OCI-LY7 (cell line): ENCODE results near the gene DOCK4. TPM values are rescaled to one million over a fixed set of nuclear protein-coding genes. Genes with fewer than 3 reads are reported as not detected.

Source experiments
- BruUV-seq: library from RNA; stranded (reverse); fragments of 400-500 nt; replicated peaks from 2 replicates; lab custom pipeline; 2021; lab: Mats Ljungman, UMichigan
- CTCF ChIA-PET: fragments of 300-600 bp; sonication (Branson Sonifier 250); formaldehyde crosslinking; loops from one replicate; lab custom pipeline; 2022; ENCODE audit warnings: antibody characterized with exemption; ENCODE audit not compliant: unreplicated experiment; lab: Charles Lee
- POLR2A ChIA-PET: fragments of 300-600 bp; sonication (Branson Sonifier 250); formaldehyde crosslinking; loops from one replicate; lab custom pipeline; 2022; ENCODE audit warnings: antibody characterized with exemption; lab: Charles Lee
- DNase-seq: peaks from one replicate; pipeline ENCODE4 v3.0.0-alpha.2; 2015; ENCODE audit warnings: low spot score
- H2AFZ ChIP-seq: fragments of 200-600 bp; sonication (generic), shearing (Covaris generic); 2 replicates; pipeline ENCODE4 v1.6.1; 2014; ENCODE audit warnings: mild to moderate bottlenecking, antibody characterized with exemption, low read length, moderate library complexity
- H3K27ac ChIP-seq: fragments of 200-600 bp; sonication (generic); 2 replicates; pipeline ENCODE4 v1.5.1; 2014; ENCODE audit warnings: mixed run types, low read depth, mild to moderate bottlenecking, moderate library complexity, low read length, inconsistent platforms; ENCODE audit not compliant: poor library complexity, severe bottlenecking
- H3K36me3 ChIP-seq: fragments of 200-600 bp; sonication (generic); 2 replicates; pipeline ENCODE4 v1.6.1; 2014; ENCODE audit warnings: mild to moderate bottlenecking, antibody characterized with exemption, low read length, moderate library complexity, mixed read lengths; ENCODE audit not compliant: insufficient read depth
- H3K4me1 ChIP-seq: fragments of 200-600 bp; sonication (generic); 2 replicates; pipeline ENCODE4 v1.5.1; 2014; ENCODE audit warnings: mild to moderate bottlenecking, low read length; ENCODE audit not compliant: insufficient read depth, poor library complexity, severe bottlenecking
- H3K4me2 ChIP-seq: fragments of 200-600 bp; sonication (generic); 2 replicates; pipeline ENCODE4 v1.6.1; 2014; ENCODE audit warnings: mild to moderate bottlenecking, low read length
- H3K4me3 ChIP-seq: fragments of 200-600 bp; sonication (generic); 2 replicates; pipeline ENCODE4 v1.5.1; 2014; ENCODE audit warnings: mild to moderate bottlenecking, low read depth, low read length; ENCODE audit not compliant: poor library complexity, severe bottlenecking
- H3K79me2 ChIP-seq: fragments of 200-600 bp; sonication (generic); 2 replicates; pipeline ENCODE4 v1.6.1; 2016; ENCODE audit warnings: low read depth, mild to moderate bottlenecking, low read length, moderate library complexity, mixed read lengths; ENCODE audit not compliant: insufficient read depth
- H3K9me2 ChIP-seq: fragments of 200-600 bp; sonication (generic); 2 replicates; pipeline ENCODE4 v1.6.1; 2016; ENCODE audit warnings: mild to moderate bottlenecking, low read length, mixed read lengths; ENCODE audit not compliant: insufficient read depth
- H3K9me3 ChIP-seq: fragments of 200-600 bp; sonication (generic); 2 replicates; pipeline ENCODE4 v1.6.1; 2014; ENCODE audit warnings: mild to moderate bottlenecking, mixed run types, low read length, mixed read lengths
- H4K20me1 ChIP-seq: fragments of 200-600 bp; sonication (generic); 2 replicates; pipeline ENCODE4 v1.6.1; 2014; ENCODE audit warnings: mild to moderate bottlenecking, antibody characterized with exemption, low read length, moderate library complexity, mixed read lengths; ENCODE audit not compliant: insufficient read depth
- EZH2phosphoT487 ChIP-seq: fragments of 200-600 bp; sonication (generic); IDR thresholded peaks from 2 replicates; pipeline ENCODE4 v1.6.1; 2018; ENCODE audit warnings: low read depth, borderline replicate concordance, mild to moderate bottlenecking, mixed run types, antibody characterized with exemption, low read length, moderate library complexity, mixed read lengths
- intact Hi-C: fragments of 100-400 bp; cut with micrococcal nuclease; formaldehyde crosslinking; loops from one replicate; pipeline ENCODE4 v1.10.0; 2022; ENCODE audit not compliant: unreplicated experiment
- total RNA-seq, 2 experiments: library from RNA; depleted of rRNA in 1 of 2; stranded (reverse); fragments of >200 nt in 1 of 2; shearing (Covaris generic) in 1 of 2; gene quantifications; 2 replicates each; pipeline ENCODE4 v1.2.3, GENCODE V29; 2014 to 2022
- TF ChIP-seq, protein P1 (sequence below): fragments of 200-600 bp; sonication (generic); conservative IDR thresholded peaks from 2 replicates; pipeline ENCODE4 v1.5.1; 2014; ENCODE audit warnings: mild to moderate bottlenecking, antibody characterized with exemption, low read length, moderate library complexity, mixed read lengths

Gene DOCK4
- total RNA-seq, 2 experiments from 2014 or later, result 0.91 to 4.9 TPM

DNA sequence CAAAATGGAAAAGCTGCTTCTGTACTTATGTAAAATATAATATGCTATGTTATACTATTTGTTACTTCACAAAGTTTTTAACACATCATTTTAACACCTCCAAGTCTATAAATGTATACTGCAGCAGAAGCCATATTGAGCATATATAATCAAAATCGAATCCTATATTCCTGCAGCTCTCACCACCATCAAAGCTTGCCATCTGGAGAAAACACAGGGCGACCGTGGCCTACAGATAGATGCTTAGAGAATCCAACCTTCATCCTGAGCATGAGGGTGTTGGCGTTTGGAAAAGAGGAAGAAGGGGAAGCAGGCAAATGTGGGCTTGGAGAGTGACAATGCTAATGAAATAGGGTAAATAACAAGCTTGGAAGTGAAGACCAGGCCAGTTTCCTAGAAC is 385.2 kb downstream of the DOCK4 start:
- H3K9me3 ChIP-seq, result no peaks in the 10 kb centered on the region
- no TSS peak for BruUV-seq
- no peak overlapping the region for H3K27ac ChIP-seq
- no peaks in the 10 kb centered on the region for H3K36me3 ChIP-seq
- H3K79me2 ChIP-seq, result no peaks in the 10 kb centered on the region
- ChIA-PET CTCF (no interaction called here), POLR2A (interaction anchor here (0.6 to 1.1 kb wide), 3 partner anchors 15 to 755 kb away, joined by 3 to 5 read pairs (median 4); no protein-coding TSS in a partner anchor)
- H3K9me2 ChIP-seq, result no peaks in the 10 kb centered on the region
- intact Hi-C loops, result no loop called here
- H3K4me1 ChIP-seq, result no peaks in the 10 kb centered on the region
- H3K4me2 ChIP-seq, result no peak overlapping the region
- DNase-seq, result no peak
- no peak overlapping the region for H2AFZ ChIP-seq
- no peak overlapping the region for H3K4me3 ChIP-seq
- H4K20me1 ChIP-seq, result no peaks in the 10 kb centered on the region
- TF ChIP-seq EZH2phosphoT487, result no peak
- TF ChIP-seq, protein P1, sequence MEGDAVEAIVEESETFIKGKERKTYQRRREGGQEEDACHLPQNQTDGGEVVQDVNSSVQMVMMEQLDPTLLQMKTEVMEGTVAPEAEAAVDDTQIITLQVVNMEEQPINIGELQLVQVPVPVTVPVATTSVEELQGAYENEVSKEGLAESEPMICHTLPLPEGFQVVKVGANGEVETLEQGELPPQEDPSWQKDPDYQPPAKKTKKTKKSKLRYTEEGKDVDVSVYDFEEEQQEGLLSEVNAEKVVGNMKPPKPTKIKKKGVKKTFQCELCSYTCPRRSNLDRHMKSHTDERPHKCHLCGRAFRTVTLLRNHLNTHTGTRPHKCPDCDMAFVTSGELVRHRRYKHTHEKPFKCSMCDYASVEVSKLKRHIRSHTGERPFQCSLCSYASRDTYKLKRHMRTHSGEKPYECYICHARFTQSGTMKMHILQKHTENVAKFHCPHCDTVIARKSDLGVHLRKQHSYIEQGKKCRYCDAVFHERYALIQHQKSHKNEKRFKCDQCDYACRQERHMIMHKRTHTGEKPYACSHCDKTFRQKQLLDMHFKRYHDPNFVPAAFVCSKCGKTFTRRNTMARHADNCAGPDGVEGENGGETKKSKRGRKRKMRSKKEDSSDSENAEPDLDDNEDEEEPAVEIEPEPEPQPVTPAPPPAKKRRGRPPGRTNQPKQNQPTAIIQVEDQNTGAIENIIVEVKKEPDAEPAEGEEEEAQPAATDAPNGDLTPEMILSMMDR, result no peak

DNA sequence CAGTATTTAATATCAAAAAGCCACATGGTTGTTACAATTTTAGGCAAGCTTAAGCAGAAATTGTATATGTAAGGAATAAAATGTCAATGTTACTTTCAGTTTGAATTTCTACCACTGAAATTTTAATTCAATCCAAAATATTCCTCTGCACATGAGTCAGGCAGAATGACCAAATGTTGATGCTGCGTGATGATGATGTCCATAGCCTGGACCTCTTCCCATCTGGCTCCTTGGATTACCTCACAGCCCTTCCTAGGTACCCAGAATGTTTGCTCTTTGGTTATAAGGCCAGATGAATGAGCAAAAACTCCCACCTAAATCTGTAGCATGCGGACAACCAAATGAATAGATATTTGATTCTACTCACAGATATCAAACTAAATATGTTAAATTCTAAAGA is 385.6 kb downstream of the DOCK4 start:
- no peak overlapping the region for H3K27ac ChIP-seq
- no peak overlapping the region for H3K4me3 ChIP-seq
- H4K20me1 ChIP-seq, result no peaks in the 10 kb centered on the region
- H2AFZ ChIP-seq, result no peak overlapping the region
- no peaks in the 10 kb centered on the region for H3K36me3 ChIP-seq
- H3K79me2 ChIP-seq, result no peaks in the 10 kb centered on the region
- CTCF ChIA-PET, result no interaction called here
- no peaks in the 10 kb centered on the region for H3K9me3 ChIP-seq
- H3K9me2 ChIP-seq, result no peaks in the 10 kb centered on the region
- no peak for TF ChIP-seq EZH2phosphoT487
- TF ChIP-seq, protein P1, result no peak
- POLR2A ChIA-PET, result interaction anchor here (0.6 to 1.1 kb wide), 2 partner anchors 14 to 755 kb away, joined by 3 to 5 read pairs; no protein-coding TSS in a partner anchor
- DNase-seq, result no peak
- intact Hi-C loops, result no loop called here
- no peak overlapping the region for H3K4me2 ChIP-seq
- BruUV-seq, result no TSS peak
- H3K4me1 ChIP-seq, result no peaks in the 10 kb centered on the region

DNA sequence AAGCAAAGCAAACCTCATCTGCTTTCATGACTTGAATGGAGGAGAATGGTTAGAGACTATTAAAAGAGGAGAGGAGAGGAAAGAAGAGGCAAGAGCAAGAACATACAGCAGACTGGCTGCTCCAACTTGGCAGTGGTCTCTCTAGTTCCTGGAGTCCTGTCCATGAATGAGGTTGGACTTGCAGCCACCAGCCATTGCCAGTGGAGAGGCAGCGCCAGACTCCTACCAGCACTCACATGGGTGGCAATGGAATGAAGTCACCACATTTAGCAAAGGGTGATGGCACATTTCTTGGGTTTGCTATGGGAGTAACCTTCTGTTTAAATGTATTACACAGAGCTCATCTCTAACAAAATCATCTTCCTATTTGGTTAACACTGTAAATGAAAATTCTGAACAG is 386.1 kb downstream of the DOCK4 start:
- no peak for DNase-seq
- Histone ChIP-seq H3K79me2 (no peaks in the 10 kb centered on the region), H3K27ac (no peak overlapping the region), H3K4me1 (no peaks in the 10 kb centered on the region), H4K20me1 (no peaks in the 10 kb centered on the region), H2AFZ (no peak overlapping the region), H3K9me2 (no peaks in the 10 kb centered on the region), H3K4me2 (no peak overlapping the region), H3K9me3 (no peaks in the 10 kb centered on the region), H3K4me3 (no peak overlapping the region), H3K36me3 (no peaks in the 10 kb centered on the region)
- ChIA-PET POLR2A (interaction anchor here (0.6 to 1.1 kb wide), 2 partner anchors 14 to 36 kb away, joined by 3 read pairs; no protein-coding TSS in a partner anchor), CTCF (no interaction called here)
- intact Hi-C loops, result no loop called here
- BruUV-seq, result no TSS peak
- no peak for TF ChIP-seq EZH2phosphoT487
- TF ChIP-seq, protein P1, result no peak
